A549 (cell line): ENCODE results near the gene LGI1. TPM values are rescaled to one million over a fixed set of nuclear protein-coding genes. Genes with fewer than 3 reads are reported as not detected.

Experiments used
- ATAC-seq, 2 experiments: fragments of 200-7000 bp in 1 of 2; fragments of >200 bp in 1 of 2; cut with Nextera tagmentation in 1 of 2; cut with Tn5 transposase in 1 of 2; 3 replicates each; pipeline versions ENCODE4 v1.8.0 to v1.9.1; 2018 to 2020; ENCODE audit warnings: mild to moderate bottlenecking in 1 of 2, moderate library complexity in 1 of 2
- CTCF ChIA-PET: fragments of 300-600 bp; sonication (Branson Sonifier 250); formaldehyde crosslinking; extraction: SDS; loops from one replicate; lab custom pipeline; 2021; ENCODE audit warnings: antibody characterized with exemption, inconsistent platforms; lab: Yijun Ruan, JAX
- POLR2A ChIA-PET: fragments of 350-600 bp; formaldehyde crosslinking; extraction: SDS; loops from one replicate; lab custom pipeline; 2021; ENCODE audit warnings: antibody characterized with exemption, inconsistent platforms; lab: Yijun Ruan, JAX
- DNase-seq, 2 experiments: peaks; one replicate each; pipeline versions ENCODE4 v3.0.0 to v3.0.0-alpha.2; 2011 to 2016; ENCODE audit warnings: low read depth in 1 of 2, low spot score in 1 of 2
- FAIRE-seq: peaks from 2 replicates; lab custom pipeline; 2011; peaks lifted over from hg19 to GRCh38; lab: Jason Lieb, UNC
- H3K27ac ChIP-seq, 2 experiments: fragments of >200 bp; sonication (Bioruptor Twin); formaldehyde crosslinking; 3 replicates each; pipeline ENCODE4 v1.5.1; 2016 to 2017
- H3K4me1 ChIP-seq: fragments of >200 bp; sonication (Bioruptor Twin); formaldehyde crosslinking; 3 replicates; pipeline ENCODE4 v1.6.1; 2016
- H3K4me2 ChIP-seq: fragments of >200 bp; sonication (Bioruptor Twin); formaldehyde crosslinking; 3 replicates; pipeline ENCODE4 v1.6.1; 2016
- H3K4me3 ChIP-seq: fragments of >200 bp; sonication (Bioruptor Twin); formaldehyde crosslinking; 3 replicates; pipeline ENCODE4 v1.5.1; 2016
- H3K9me3 ChIP-seq: fragments of >200 bp; sonication (Bioruptor Twin); formaldehyde crosslinking; 3 replicates; pipeline ENCODE4 v1.6.1; 2016
- ATOH8 ChIP-seq: fragments of 250-450 bp; sonication (Bioruptor Pico); IDR thresholded peaks from 2 replicates; pipeline ENCODE4 v1.5.0; 2020; ENCODE audit warnings: low read depth, mild to moderate bottlenecking, moderate library complexity
- BCL3 ChIP-seq: fragments of >200 bp; sonication (Bioruptor Twin); formaldehyde crosslinking; IDR thresholded peaks from 3 replicates; pipeline ENCODE4 v1.6.1; 2016
- BHLHE40 ChIP-seq: IDR thresholded peaks from 2 replicates; pipeline ENCODE4 v1.6.1; 2012; ENCODE audit warnings: low read depth, low read length, inconsistent platforms
- CEBPB ChIP-seq, 2 experiments: fragments of >200 bp in 1 of 2; sonication (Bioruptor Twin) in 1 of 2; formaldehyde crosslinking in 1 of 2; IDR thresholded peaks; 2 replicates each; pipeline ENCODE4 v1.6.1; 2012 to 2016
- CHD4 ChIP-seq: fragments of 200-600 bp; sonication (generic); IDR thresholded peaks from 2 replicates; pipeline ENCODE4 v1.6.1; 2016; ENCODE audit warnings: antibody characterized with exemption, mild to moderate bottlenecking, borderline replicate concordance
- ESRRA ChIP-seq: fragments of 150-350 bp; IDR thresholded peaks from 2 replicates; pipeline ENCODE4 v1.6.1; 2014; ENCODE audit warnings: mild to moderate bottlenecking, low read length, borderline replicate concordance
- GATA3 ChIP-seq: IDR thresholded peaks from 2 replicates; pipeline ENCODE4 v1.6.1; 2012; ENCODE audit warnings: borderline replicate concordance
- HDAC2 ChIP-seq: fragments of 200-600 bp; sonication (generic); IDR thresholded peaks from 2 replicates; pipeline ENCODE4 v1.6.1; 2016
- HEYL ChIP-seq: fragments of 250-450 bp; sonication (Bioruptor Pico); IDR thresholded peaks from 2 replicates; pipeline ENCODE4 v1.8.0; 2021; ENCODE audit warnings: mild to moderate bottlenecking, moderate library complexity
- HMGXB4 ChIP-seq: fragments of 250-450 bp; sonication (Bioruptor Pico); IDR thresholded peaks from 2 replicates; pipeline ENCODE4 v1.5.0; 2021; ENCODE audit warnings: mild to moderate bottlenecking, moderate library complexity, borderline replicate concordance
- JUNB ChIP-seq: fragments of >200 bp; sonication (Bioruptor Twin); formaldehyde crosslinking; IDR thresholded peaks from 2 replicates; pipeline ENCODE4 v1.6.1; 2016
- MAFK ChIP-seq: fragments of 450-650 bp; IDR thresholded peaks from 2 replicates; pipeline ENCODE4 v1.6.1; 2014; ENCODE audit not compliant: partially characterized antibody
- MYC ChIP-seq: IDR thresholded peaks from 2 replicates; pipeline ENCODE4 v1.6.1; 2012; ENCODE audit warnings: mild to moderate bottlenecking, inconsistent platforms, low read length, improper control_type of control experiment, borderline replicate concordance
- NFE2L2 ChIP-seq: fragments of 150-350 bp; conservative IDR thresholded peaks from 2 replicates; pipeline ENCODE4 v1.6.1; 2014; ENCODE audit warnings: low read length
- NR3C1 ChIP-seq: fragments of >200 bp; sonication (Bioruptor Twin); formaldehyde crosslinking; IDR thresholded peaks from 3 replicates; pipeline ENCODE4 v1.6.1; 2017
- PBX3 ChIP-seq: IDR thresholded peaks from 2 replicates; pipeline ENCODE4 v1.6.1; 2012
- PHF8 ChIP-seq: fragments of 200-600 bp; sonication (generic); IDR thresholded peaks from 2 replicates; pipeline ENCODE4 v1.6.1; 2016; ENCODE audit warnings: low read depth, mild to moderate bottlenecking, antibody characterized with exemption, moderate library complexity, borderline replicate concordance
- POLR2A ChIP-seq: IDR thresholded peaks from 2 replicates; pipeline ENCODE4 v1.6.1; 2012; ENCODE audit warnings: mild to moderate bottlenecking, low read length
- POLR2AphosphoS2 ChIP-seq: conservative IDR thresholded peaks from 2 replicates; pipeline ENCODE4 v1.6.1; 2012; ENCODE audit warnings: low read length, improper control_type of control experiment, inconsistent platforms
- RAD21 ChIP-seq, 2 experiments: fragments of >200 bp in 1 of 2; sonication (Bioruptor Twin) in 1 of 2; formaldehyde crosslinking in 1 of 2; IDR thresholded peaks in 1 of 2; conservative IDR thresholded peaks in 1 of 2; 2 replicates in 1 of 2; 3 replicates in 1 of 2; pipeline ENCODE4 v1.6.1; 2012 to 2018; ENCODE audit warnings: inconsistent platforms in 1 of 2
- REST ChIP-seq: fragments of 200-600 bp; sonication (generic); IDR thresholded peaks from 2 replicates; pipeline ENCODE4 v1.6.1; 2016; ENCODE audit warnings: antibody characterized with exemption, mild to moderate bottlenecking, moderate library complexity
- RNF2 ChIP-seq: fragments of 200-600 bp; sonication (generic); IDR thresholded peaks from 2 replicates; pipeline ENCODE4 v1.6.1; 2016; ENCODE audit warnings: low read depth, mild to moderate bottlenecking, antibody characterized with exemption, moderate library complexity, borderline replicate concordance
- SREBF2 ChIP-seq: fragments of 450-650 bp; IDR thresholded peaks from 2 replicates; pipeline ENCODE4 v1.6.1; 2014; ENCODE audit warnings: mild to moderate bottlenecking, moderate library complexity
- TFCP2L1 ChIP-seq: fragments of 250-450 bp; sonication (Bioruptor Pico); IDR thresholded peaks from 2 replicates; pipeline ENCODE4 v1.5.0; 2021; ENCODE audit warnings: mild to moderate bottlenecking
- ZNF302 ChIP-seq: fragments of 250-450 bp; sonication (Bioruptor Pico); IDR thresholded peaks from 2 replicates; pipeline ENCODE4 v1.9.0; 2021; ENCODE audit warnings: inconsistent platforms, mild to moderate bottlenecking, moderate library complexity
- WGBS: methylation state at CpG from one replicate; pipeline ENCODE4 v1.1.6; 2017; ENCODE audit errors: missing lambda C conversion rate; 5-methylcytosine and 5-hydroxymethylcytosine counted together
- polyA plus RNA-seq, 4 experiments: library from polyadenylated mRNA; depleted of rRNA in 3 of 4; stranded (reverse); fragments of >200 nt; fragmentation: RNase III in 1 of 4; extraction: RNeasy Plus Mini Kit Qiagen cat#74134 plus additional on column Dnase treatment in 1 of 4; gene quantifications; 2 replicates in 3 of 4; 3 replicates in 1 of 4; pipeline ENCODE4 v1.2.3, GENCODE V29; 2011 to 2017

The LGI1 gene
- polyA plus RNA-seq, 2 of the 4 experiments (the other 2 are of a cell fraction), result not detected

- FAIRE-seq (no peak), DNase-seq (no peak), ATAC-seq (no peak)
- no peak for TF ChIP-seq CHD4
- TF ChIP-seq HEYL (CRISPR knock-in tag), result no peak
- TF ChIP-seq BCL3, result no peak
- no peak for TF ChIP-seq NFE2L2
- no peak for TF ChIP-seq HDAC2
- TF ChIP-seq ESRRA, result no peak
- no peak for TF ChIP-seq JUNB
- TF ChIP-seq ATOH8, result no peak
- no peak for TF ChIP-seq RAD21 (conservative IDR thresholded peaks at IDR 0.05 in 1 of 2, IDR thresholded peaks at IDR 0.05 in 1 of 2)
- TF ChIP-seq REST, result no peak
- TF ChIP-seq POLR2AphosphoS2, result no peak
- no peak for TF ChIP-seq RNF2
- TF ChIP-seq PBX3, result no peak
- TF ChIP-seq MYC, result no peak
- no peak for TF ChIP-seq HMGXB4
- CTCF ChIA-PET, result interaction anchor here (0.9 to 8.9 kb wide), 4 partner anchors 10 to 724 kb away, joined by 3 to 65 read pairs (median 6); no protein-coding TSS in a partner anchor
- H3K9me3 ChIP-seq, result no peaks in the 10 kb centered on the region
- no peaks in the 10 kb centered on the region for H3K4me1 ChIP-seq
- H3K4me2 ChIP-seq, result no peak overlapping the region
- POLR2A ChIA-PET, result no interaction called here
- H3K4me3 ChIP-seq, result no peak overlapping the region
- no peak overlapping the region for H3K27ac ChIP-seq
Observed at GRCh38 chr10:93804200-93804599, 46.5 kb downstream of the LGI1 start.

GRCh38 chr10:93806903-93807302 is 49.2 kb downstream of the LGI1 start:
- no peaks in the 10 kb centered on the region for H3K9me3 ChIP-seq
- ATAC-seq (no peak), FAIRE-seq (no peak), DNase-seq (no peak)
- no peaks in the 10 kb centered on the region for H3K4me1 ChIP-seq
- WGBS, result 18% methylated on average over 2 of the region's 2 CpGs
- ChIA-PET CTCF (interaction anchor here (1.0 to 8.9 kb wide), 3 partner anchors 8 to 52 kb away, joined by 5 to 65 read pairs (median 8); no protein-coding TSS in a partner anchor), POLR2A (no interaction called here)
- H3K27ac ChIP-seq, result no peak overlapping the region
- TF ChIP-seq GATA3 (no peak), CEBPB (IDR thresholded peaks at IDR 0.05) (no peak), PHF8 (no peak), ZNF302 (CRISPR knock-in tag) (no peak), POLR2A (no peak), RNF2 (no peak), TFCP2L1 (CRISPR knock-in tag) (no peak), CHD4 (no peak), BHLHE40 (no peak), NR3C1 (no peak), SREBF2 (no peak), MAFK (no peak)
- H3K4me2 ChIP-seq, result no peak overlapping the region
- no peak overlapping the region for H3K4me3 ChIP-seq
